HCT116 (cell line): Measurements from ENCODE around the gene USP32. TPM values are rescaled to one million over a fixed set of nuclear protein-coding genes. Genes with fewer than 3 reads are reported as not detected.

Experiments
- ATAC-seq: fragments of 200-7000 bp; cut with Tn5 transposase; 2 replicates; pipeline ENCODE4 v1.9.1; 2020; ENCODE audit warnings: mild to moderate bottlenecking, moderate library complexity
- BruUV-seq: library from RNA; stranded (reverse); fragments of 400-500 nt; replicated peaks from 2 replicates; lab custom pipeline; 2021; lab: Mats Ljungman, UMichigan
- CTCF ChIA-PET: fragments of 300-600 bp; sonication (Branson Sonifier 250); formaldehyde crosslinking; loops from one replicate; lab custom pipeline; 2021; ENCODE audit warnings: antibody characterized with exemption; lab: Charles Lee
- POLR2A ChIA-PET: fragments of 300-600, 350-600 bp; sonication (Branson Sonifier 250); formaldehyde crosslinking; loops from one replicate; lab custom pipeline; 2021; ENCODE audit warnings: antibody characterized with exemption; lab: Charles Lee
- RAD21 ChIA-PET, 2 experiments: fragments of 300-600 bp; sonication (Branson Sonifier 250); formaldehyde crosslinking; loops; one replicate each; lab custom pipeline; 2023; ENCODE audit warnings: low total read pairs in 2 of 2; ENCODE audit not compliant: uncharacterized antibody in 2 of 2, unreplicated experiment in 2 of 2, low non-redundant PET in 1 of 2; lab: Charles Lee
- DNase-seq: peaks from one replicate; pipeline ENCODE4 v3.0.0-alpha.2; 2010; ENCODE audit warnings: low read depth, low spot score
- H2AFZ ChIP-seq: fragments of 200-600 bp; shearing (Covaris generic), sonication (generic); 2 replicates; pipeline ENCODE4 v1.6.1; 2017; ENCODE audit warnings: low read depth, mixed run types, mixed read lengths, antibody characterized with exemption, low read length; ENCODE audit not compliant: poor library complexity, severe bottlenecking
- H3K27ac ChIP-seq: 2 replicates; pipeline ENCODE4 v1.5.1; 2012; ENCODE audit warnings: low read depth, low read length
- H3K27me3 ChIP-seq: fragments of 200-600 bp; sonication (generic); 2 replicates; pipeline ENCODE4 v1.6.1; 2016; ENCODE audit warnings: mixed run types, low read length, mixed read lengths; ENCODE audit not compliant: insufficient read depth
- H3K36me3 ChIP-seq, 2 experiments: fragments of 200-500 bp in 1 of 2; fragments of 200-600 bp in 1 of 2; sonication (Bioruptor generic) in 1 of 2; sonication (generic) in 1 of 2; 2 replicates each; pipeline versions ENCODE4 v1.5.1 to v1.6.1; 2014 to 2016; ENCODE audit warnings: low read length in 2 of 2, inconsistent platforms in 1 of 2, mixed read lengths in 1 of 2, mixed run types in 1 of 2; ENCODE audit not compliant: insufficient read depth in 2 of 2, control insufficient read depth in 1 of 2
- H3K4me1 ChIP-seq, 2 experiments: fragments of 200-600 bp in 1 of 2; sonication (generic) in 1 of 2; 2 replicates each; pipeline versions ENCODE4 v1.5.1 to v1.6.1; 2012 to 2017; ENCODE audit warnings: low read length in 2 of 2, inconsistent platforms in 1 of 2, mild to moderate bottlenecking in 1 of 2, mixed read lengths in 1 of 2, mixed run types in 1 of 2, moderate library complexity in 1 of 2; ENCODE audit not compliant: insufficient read depth in 2 of 2, control insufficient read depth in 1 of 2
- H3K4me2 ChIP-seq: fragments of 200-600 bp; sonication (generic); 2 replicates; pipeline ENCODE4 v1.6.1; 2017; ENCODE audit warnings: mixed run types, low read length, mixed read lengths
- H3K4me3 ChIP-seq, 2 experiments: fragments of 200-600 bp in 1 of 2; sonication (generic) in 1 of 2; replicated peaks in 1 of 2; 2 replicates each; pipeline ENCODE4 v1.5.1; 2011 to 2016; ENCODE audit warnings: low read length in 2 of 2, control low read depth in 1 of 2, low read depth in 1 of 2, mild to moderate bottlenecking in 1 of 2, mixed read lengths in 1 of 2, mixed run types in 1 of 2
- H3K79me2 ChIP-seq: fragments of 200-600 bp; sonication (generic); 2 replicates; pipeline ENCODE4 v1.6.1; 2017; ENCODE audit warnings: mild to moderate bottlenecking, mixed run types, low read length, moderate library complexity, mixed read lengths; ENCODE audit not compliant: insufficient read depth
- H3K9ac ChIP-seq: fragments of 200-600 bp; sonication (generic); 2 replicates; pipeline ENCODE4 v1.6.1; 2016; ENCODE audit warnings: low read length, mixed read lengths
- H3K9me2 ChIP-seq: fragments of 200-600 bp; sonication (generic), shearing (Covaris generic); 2 replicates; pipeline ENCODE4 v1.6.1; 2017; ENCODE audit warnings: mixed run types, mild to moderate bottlenecking, moderate library complexity; ENCODE audit not compliant: insufficient read depth
- H3K9me3 ChIP-seq, 2 experiments: fragments of 200-500 bp in 1 of 2; fragments of 200-600 bp in 1 of 2; sonication (Bioruptor generic) in 1 of 2; sonication (generic) in 1 of 2; 2 replicates each; pipeline ENCODE4 v1.6.1; 2014 to 2017; ENCODE audit warnings: low read length in 2 of 2, mixed read lengths in 2 of 2, inconsistent platforms in 1 of 2, low read depth in 1 of 2, mild to moderate bottlenecking in 1 of 2, mixed run types in 1 of 2, moderate library complexity in 1 of 2; ENCODE audit not compliant: control insufficient read depth in 1 of 2, insufficient read depth in 1 of 2
- H4K20me1 ChIP-seq: fragments of 200-600 bp; sonication (generic), shearing (Covaris generic); 2 replicates; pipeline ENCODE4 v1.6.1; 2017; ENCODE audit warnings: mixed run types, mild to moderate bottlenecking, moderate library complexity; ENCODE audit not compliant: insufficient read depth
- CBX3 ChIP-seq: IDR thresholded peaks from 2 replicates; pipeline ENCODE4 v1.6.1; 2012; ENCODE audit warnings: low read depth
- CEBPB ChIP-seq: IDR thresholded peaks from 2 replicates; pipeline ENCODE4 v1.6.1; 2012; ENCODE audit warnings: low read depth
- EGR1 ChIP-seq: IDR thresholded peaks from 2 replicates; pipeline ENCODE4 v1.6.1; 2012; ENCODE audit warnings: low read depth
- ELF1 ChIP-seq: IDR thresholded peaks from 2 replicates; pipeline ENCODE4 v1.6.1; 2012; ENCODE audit warnings: low read depth, borderline replicate concordance
- EZH2 ChIP-seq: fragments of 200-600 bp; sonication (generic); IDR thresholded peaks from 2 replicates; pipeline ENCODE4 v1.6.1; 2017; ENCODE audit warnings: antibody characterized with exemption, mixed run types
- FOSL1 ChIP-seq: IDR thresholded peaks from 2 replicates; pipeline ENCODE4 v1.6.1; 2012; ENCODE audit warnings: low read depth
- JUND ChIP-seq: IDR thresholded peaks from 2 replicates; pipeline ENCODE4 v1.6.1; 2012
- POLR2A ChIP-seq: IDR thresholded peaks from 2 replicates; pipeline ENCODE4 v1.7.0; 2011; ENCODE audit warnings: borderline replicate concordance; ENCODE audit not compliant: insufficient read depth, insufficient read length; ENCODE audit errors: extremely low read depth
- POLR2AphosphoS5 ChIP-seq: IDR thresholded peaks from 2 replicates; pipeline ENCODE4 v1.6.1; 2011; ENCODE audit warnings: mild to moderate bottlenecking, low read depth, low read length, moderate library complexity
- RAD21 ChIP-seq: IDR thresholded peaks from 2 replicates; pipeline ENCODE4 v1.6.1; 2012; ENCODE audit warnings: low read depth, mild to moderate bottlenecking
- SIN3A ChIP-seq: IDR thresholded peaks from 2 replicates; pipeline ENCODE4 v1.6.1; 2012; ENCODE audit warnings: low read depth
- SP1 ChIP-seq: IDR thresholded peaks from 2 replicates; pipeline ENCODE4 v1.6.1; 2012; ENCODE audit warnings: low read depth
- SRF ChIP-seq: IDR thresholded peaks from 2 replicates; pipeline ENCODE4 v1.6.1; 2012; ENCODE audit warnings: low read depth
- TCF7L2 ChIP-seq: IDR thresholded peaks from 2 replicates; pipeline ENCODE4 v1.7.0; 2011; ENCODE audit warnings: borderline replicate concordance, inconsistent platforms; ENCODE audit not compliant: insufficient read depth, insufficient read length; ENCODE audit errors: extremely low read depth
- YY1 ChIP-seq: IDR thresholded peaks from 2 replicates; pipeline ENCODE4 v1.6.1; 2011; ENCODE audit warnings: low read length, low read depth, moderate library complexity, mild to moderate bottlenecking; ENCODE audit not compliant: insufficient replicate concordance; ENCODE audit errors: extremely low read depth
- ZFX ChIP-seq: fragments of 450-650 bp; IDR thresholded peaks from 2 replicates; pipeline ENCODE4 v1.6.1; 2017
- ZNF274 ChIP-seq: fragments of 200-500 bp; sonication (Bioruptor generic); IDR thresholded peaks from 2 replicates; pipeline ENCODE4 v1.6.1; 2014; ENCODE audit warnings: mild to moderate bottlenecking, low read depth, low read length, inconsistent platforms
- intact Hi-C: fragments of 100-400 bp; cut with micrococcal nuclease; formaldehyde crosslinking; loops from 2 replicates; pipeline ENCODE4 v1.10.0; 2022
- total RNA-seq: library from RNA; stranded (reverse); gene quantifications from one replicate; pipeline ENCODE4 v1.2.1, GENCODE V29; 2021; ENCODE audit not compliant: unreplicated experiment
- TF ChIP-seq, protein P1 (sequence below): IDR thresholded peaks from 2 replicates; pipeline ENCODE4 v1.6.1; 2012; ENCODE audit warnings: low read depth
- TF ChIP-seq, protein P2 (sequence below): IDR thresholded peaks from 2 replicates; pipeline ENCODE4 v1.6.1; 2012
- TF ChIP-seq, protein P3 (sequence below): IDR thresholded peaks from 2 replicates; pipeline ENCODE4 v1.6.1; 2011; ENCODE audit warnings: mild to moderate bottlenecking, low read length, moderate library complexity; ENCODE audit not compliant: insufficient replicate concordance; ENCODE audit errors: extremely low read depth
- TF ChIP-seq, protein P4 (sequence below): IDR thresholded peaks from 2 replicates; pipeline ENCODE4 v1.6.1; 2012

USP32 gene
- total RNA-seq, 1 experiment from 2014 or later = 67.0 TPM

DNA sequence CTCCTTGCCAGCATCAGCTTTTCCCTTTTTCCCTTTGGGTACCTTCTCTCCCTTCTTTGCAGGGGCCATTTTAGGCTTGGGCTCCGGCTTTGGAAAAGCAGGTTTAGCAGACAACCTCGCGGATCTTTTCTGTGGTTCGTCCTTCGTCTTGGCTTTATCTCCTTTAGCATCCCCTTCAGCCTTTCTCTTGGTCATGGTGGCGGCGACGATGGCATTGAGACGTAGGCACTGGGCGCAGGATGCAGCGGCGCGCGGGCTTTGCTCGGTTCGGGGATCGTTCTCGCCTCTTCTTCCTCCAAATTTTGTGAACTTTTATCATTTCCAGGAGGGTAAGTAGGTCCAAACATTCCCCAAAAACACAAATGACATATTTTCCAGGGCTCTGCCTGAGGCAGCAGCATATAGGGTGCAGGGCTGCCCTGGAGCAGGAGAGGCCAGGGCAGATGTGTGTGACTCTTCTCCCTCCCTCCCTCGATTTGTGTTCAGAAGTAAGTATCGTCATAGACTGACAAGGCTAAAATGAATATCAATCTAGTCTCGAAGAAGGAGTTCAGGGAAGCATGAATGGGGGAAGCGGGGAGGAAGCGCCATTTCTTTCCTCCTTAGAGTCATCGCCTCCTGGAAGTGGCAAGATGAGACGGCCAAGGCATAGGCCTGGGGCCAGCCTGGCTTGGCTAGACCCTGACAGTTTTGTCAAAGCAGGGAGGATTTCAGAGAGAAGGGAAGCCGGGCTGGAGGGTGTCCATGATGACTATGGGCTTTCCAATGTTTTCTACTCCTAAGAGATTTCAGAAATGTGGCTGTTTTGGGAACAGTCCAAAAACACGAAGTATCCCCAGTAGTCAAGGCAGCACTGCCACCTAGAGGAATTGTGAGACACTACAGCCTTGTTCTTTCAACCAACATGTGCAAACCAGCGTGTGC, 43.6 kb upstream of the USP32 start:
- POLR2A ChIA-PET = no interaction called here
- Histone ChIP-seq H3K27me3 (no peaks in the 10 kb centered on the region), H3K9ac (peak overlapping the region; percentile 15; the same call in 1 of the 2 replicates), H4K20me1 (no peaks in the 10 kb centered on the region), H2AFZ (peak overlapping the region; percentile 99), H3K36me3 (no peaks in the 10 kb centered on the region), H3K79me2 (no peaks in the 10 kb centered on the region), H3K9me3 (peaks cover 0 to 9% of the 10 kb centered on the region in 2 experiments; a peak in 1 of 4 replicates), H3K4me1 (peaks cover 0 to 5% of the 10 kb centered on the region in 2 experiments; a peak in 2 of 4 replicates), H3K27ac (no peak overlapping the region), H3K4me2 (peak overlapping the region; percentile 43), H3K9me2 (no peaks in the 10 kb centered on the region), H3K4me3 (no peak overlapping the region)
- no TSS peak for BruUV-seq
- intact Hi-C loops = loop anchor here (1.0 to 10.0 kb wide), 3 partner anchors 204 to 331 kb away; no protein-coding TSS in a partner anchor
- ATAC-seq (peak; percentile 87), DNase-seq (peak; percentile 79)
- CTCF ChIA-PET = interaction anchor here (1.3 kb wide), 1 partner anchor 204 kb away, joined by 5 read pairs; no protein-coding TSS in a partner anchor
- RAD21 ChIA-PET = no interaction called here
- TF ChIP-seq, protein P1, sequence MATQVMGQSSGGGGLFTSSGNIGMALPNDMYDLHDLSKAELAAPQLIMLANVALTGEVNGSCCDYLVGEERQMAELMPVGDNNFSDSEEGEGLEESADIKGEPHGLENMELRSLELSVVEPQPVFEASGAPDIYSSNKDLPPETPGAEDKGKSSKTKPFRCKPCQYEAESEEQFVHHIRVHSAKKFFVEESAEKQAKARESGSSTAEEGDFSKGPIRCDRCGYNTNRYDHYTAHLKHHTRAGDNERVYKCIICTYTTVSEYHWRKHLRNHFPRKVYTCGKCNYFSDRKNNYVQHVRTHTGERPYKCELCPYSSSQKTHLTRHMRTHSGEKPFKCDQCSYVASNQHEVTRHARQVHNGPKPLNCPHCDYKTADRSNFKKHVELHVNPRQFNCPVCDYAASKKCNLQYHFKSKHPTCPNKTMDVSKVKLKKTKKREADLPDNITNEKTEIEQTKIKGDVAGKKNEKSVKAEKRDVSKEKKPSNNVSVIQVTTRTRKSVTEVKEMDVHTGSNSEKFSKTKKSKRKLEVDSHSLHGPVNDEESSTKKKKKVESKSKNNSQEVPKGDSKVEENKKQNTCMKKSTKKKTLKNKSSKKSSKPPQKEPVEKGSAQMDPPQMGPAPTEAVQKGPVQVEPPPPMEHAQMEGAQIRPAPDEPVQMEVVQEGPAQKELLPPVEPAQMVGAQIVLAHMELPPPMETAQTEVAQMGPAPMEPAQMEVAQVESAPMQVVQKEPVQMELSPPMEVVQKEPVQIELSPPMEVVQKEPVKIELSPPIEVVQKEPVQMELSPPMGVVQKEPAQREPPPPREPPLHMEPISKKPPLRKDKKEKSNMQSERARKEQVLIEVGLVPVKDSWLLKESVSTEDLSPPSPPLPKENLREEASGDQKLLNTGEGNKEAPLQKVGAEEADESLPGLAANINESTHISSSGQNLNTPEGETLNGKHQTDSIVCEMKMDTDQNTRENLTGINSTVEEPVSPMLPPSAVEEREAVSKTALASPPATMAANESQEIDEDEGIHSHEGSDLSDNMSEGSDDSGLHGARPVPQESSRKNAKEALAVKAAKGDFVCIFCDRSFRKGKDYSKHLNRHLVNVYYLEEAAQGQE = no peak
- no peak for TF ChIP-seq POLR2A
- TF ChIP-seq, protein P2, sequence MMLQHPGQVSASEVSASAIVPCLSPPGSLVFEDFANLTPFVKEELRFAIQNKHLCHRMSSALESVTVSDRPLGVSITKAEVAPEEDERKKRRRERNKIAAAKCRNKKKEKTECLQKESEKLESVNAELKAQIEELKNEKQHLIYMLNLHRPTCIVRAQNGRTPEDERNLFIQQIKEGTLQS = no peak
- TF ChIP-seq SIN3A = no peak
- TF ChIP-seq JUND = no peak
- no peak for TF ChIP-seq CEBPB
- no peak for TF ChIP-seq TCF7L2
- TF ChIP-seq ZNF274 = no peak
- no peak for TF ChIP-seq CBX3
- no peak for TF ChIP-seq ZFX
- TF ChIP-seq EGR1 = no peak
- TF ChIP-seq POLR2AphosphoS5 = peak; percentile 61
- TF ChIP-seq, protein P3, sequence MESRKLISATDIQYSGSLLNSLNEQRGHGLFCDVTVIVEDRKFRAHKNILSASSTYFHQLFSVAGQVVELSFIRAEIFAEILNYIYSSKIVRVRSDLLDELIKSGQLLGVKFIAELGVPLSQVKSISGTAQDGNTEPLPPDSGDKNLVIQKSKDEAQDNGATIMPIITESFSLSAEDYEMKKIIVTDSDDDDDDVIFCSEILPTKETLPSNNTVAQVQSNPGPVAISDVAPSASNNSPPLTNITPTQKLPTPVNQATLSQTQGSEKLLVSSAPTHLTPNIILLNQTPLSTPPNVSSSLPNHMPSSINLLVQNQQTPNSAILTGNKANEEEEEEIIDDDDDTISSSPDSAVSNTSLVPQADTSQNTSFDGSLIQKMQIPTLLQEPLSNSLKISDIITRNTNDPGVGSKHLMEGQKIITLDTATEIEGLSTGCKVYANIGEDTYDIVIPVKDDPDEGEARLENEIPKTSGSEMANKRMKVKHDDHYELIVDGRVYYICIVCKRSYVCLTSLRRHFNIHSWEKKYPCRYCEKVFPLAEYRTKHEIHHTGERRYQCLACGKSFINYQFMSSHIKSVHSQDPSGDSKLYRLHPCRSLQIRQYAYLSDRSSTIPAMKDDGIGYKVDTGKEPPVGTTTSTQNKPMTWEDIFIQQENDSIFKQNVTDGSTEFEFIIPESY = no peak
- TF ChIP-seq EZH2 = no peak
- TF ChIP-seq SP1 = no peak
- TF ChIP-seq YY1 = no peak
- no peak for TF ChIP-seq SRF
- TF ChIP-seq, protein P4, sequence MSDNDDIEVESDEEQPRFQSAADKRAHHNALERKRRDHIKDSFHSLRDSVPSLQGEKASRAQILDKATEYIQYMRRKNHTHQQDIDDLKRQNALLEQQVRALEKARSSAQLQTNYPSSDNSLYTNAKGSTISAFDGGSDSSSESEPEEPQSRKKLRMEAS = peak; percentile 61
- peak; percentile 100 for TF ChIP-seq RAD21
- no peak for TF ChIP-seq ELF1
- TF ChIP-seq FOSL1 = no peak
